OCI-LY3 (cell line): ENCODE data around the gene CCDC7.

Experiments used
- EZH2phosphoT487 ChIP-seq: fragments of 200-600 bp; shearing (Covaris generic); IDR thresholded peaks from 2 replicates; pipeline ENCODE4 v1.6.1; 2018; ENCODE audit warnings: antibody characterized with exemption, mixed run types, low read depth
- TF ChIP-seq, protein P1 (sequence below): fragments of 200-600, 300-600 bp; sonication (generic); IDR thresholded peaks from 2 replicates; pipeline ENCODE4 v1.5.1; 2014; ENCODE audit warnings: antibody characterized with exemption, low read length, low read depth

DNA sequence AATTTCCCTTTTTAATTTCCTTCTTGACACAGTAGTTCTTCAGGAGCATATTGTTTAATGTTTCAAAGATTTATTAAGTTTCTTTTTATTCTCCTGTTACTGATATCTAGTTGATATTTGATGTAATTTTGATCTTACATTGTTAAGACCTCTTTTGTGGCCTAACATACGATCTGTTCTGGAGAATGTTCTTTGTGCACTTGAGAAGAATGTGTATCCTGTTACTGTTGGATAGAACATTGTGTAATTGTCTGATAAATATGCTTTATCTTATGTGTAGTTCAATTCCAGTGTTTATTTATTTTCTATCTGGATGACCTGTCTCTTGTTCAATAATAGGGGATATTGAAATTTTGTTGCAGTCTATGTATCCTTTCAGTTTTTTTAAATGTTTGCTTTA, 405.4 kb downstream of the CCDC7 start:
- TF ChIP-seq, protein P1, sequence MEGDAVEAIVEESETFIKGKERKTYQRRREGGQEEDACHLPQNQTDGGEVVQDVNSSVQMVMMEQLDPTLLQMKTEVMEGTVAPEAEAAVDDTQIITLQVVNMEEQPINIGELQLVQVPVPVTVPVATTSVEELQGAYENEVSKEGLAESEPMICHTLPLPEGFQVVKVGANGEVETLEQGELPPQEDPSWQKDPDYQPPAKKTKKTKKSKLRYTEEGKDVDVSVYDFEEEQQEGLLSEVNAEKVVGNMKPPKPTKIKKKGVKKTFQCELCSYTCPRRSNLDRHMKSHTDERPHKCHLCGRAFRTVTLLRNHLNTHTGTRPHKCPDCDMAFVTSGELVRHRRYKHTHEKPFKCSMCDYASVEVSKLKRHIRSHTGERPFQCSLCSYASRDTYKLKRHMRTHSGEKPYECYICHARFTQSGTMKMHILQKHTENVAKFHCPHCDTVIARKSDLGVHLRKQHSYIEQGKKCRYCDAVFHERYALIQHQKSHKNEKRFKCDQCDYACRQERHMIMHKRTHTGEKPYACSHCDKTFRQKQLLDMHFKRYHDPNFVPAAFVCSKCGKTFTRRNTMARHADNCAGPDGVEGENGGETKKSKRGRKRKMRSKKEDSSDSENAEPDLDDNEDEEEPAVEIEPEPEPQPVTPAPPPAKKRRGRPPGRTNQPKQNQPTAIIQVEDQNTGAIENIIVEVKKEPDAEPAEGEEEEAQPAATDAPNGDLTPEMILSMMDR: no peak
- TF ChIP-seq EZH2phosphoT487: no peak
